ENCODE data around the gene ZSWIM3. TPM values are rescaled to one million over a fixed set of nuclear protein-coding genes. Genes with fewer than 3 reads are reported as not detected.
"Not testable (repeated sequence)": the region's sequence is repeated elsewhere in the genome, so short reads cannot be mapped to it uniquely, and the experiment has no call there.

Gene ZSWIM3
- total RNA-seq, 1 experiment from 2014 or later: 4.9 TPM

DNA sequence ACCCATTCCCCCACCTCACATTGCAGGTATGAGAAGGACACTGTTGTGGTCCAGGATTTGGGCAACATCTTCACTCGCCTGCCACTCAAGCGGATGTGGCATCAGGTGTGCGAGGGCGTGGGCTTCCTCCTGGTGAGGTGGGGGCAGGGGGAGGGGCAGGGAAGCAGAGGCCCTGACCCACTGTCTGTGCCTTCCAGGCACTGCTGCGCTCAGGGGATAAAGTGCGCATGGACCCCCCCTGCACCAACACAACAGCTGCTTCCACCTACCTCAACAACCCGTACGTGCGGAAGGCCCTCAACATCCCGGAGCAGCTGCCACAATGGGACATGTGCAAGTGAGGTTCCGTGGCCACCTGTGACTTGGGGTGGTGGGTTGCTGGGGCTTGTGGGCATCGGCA is 37.4 kb downstream of the ZSWIM3 start:
- Histone ChIP-seq H3K27me3 (replicated peaks) (no peaks in the 10 kb centered on the region), H3K9me3 (replicated peaks) (no peaks in the 10 kb centered on the region), H3K4me3 (no peak overlapping the region), H3K36me3 (peaks cover 41% of the 10 kb centered on the region), H3K27ac (no peak overlapping the region), H3K4me1 (replicated peaks) (peaks cover 23% of the 10 kb centered on the region)
- DNase-seq (ENCODE audit: low read depth in 1 of 2, low spot score in 2 of 2): no peak

GRCh38 chr20:45896641-45897161 is 39.3 kb downstream of the ZSWIM3 start:
- no peak for DNase-seq (ENCODE audit: low read depth in 1 of 2, low spot score in 2 of 2)
- H3K27me3 ChIP-seq (replicated peaks): no peaks in the 10 kb centered on the region
- H3K4me3 ChIP-seq: no peak overlapping the region
- no peaks in the 10 kb centered on the region for H3K9me3 ChIP-seq (replicated peaks)
- peaks cover 41% of the 10 kb centered on the region for H3K36me3 ChIP-seq
- H3K4me1 ChIP-seq (replicated peaks): peaks cover 8% of the 10 kb centered on the region
- H3K27ac ChIP-seq: no peak overlapping the region

DNA sequence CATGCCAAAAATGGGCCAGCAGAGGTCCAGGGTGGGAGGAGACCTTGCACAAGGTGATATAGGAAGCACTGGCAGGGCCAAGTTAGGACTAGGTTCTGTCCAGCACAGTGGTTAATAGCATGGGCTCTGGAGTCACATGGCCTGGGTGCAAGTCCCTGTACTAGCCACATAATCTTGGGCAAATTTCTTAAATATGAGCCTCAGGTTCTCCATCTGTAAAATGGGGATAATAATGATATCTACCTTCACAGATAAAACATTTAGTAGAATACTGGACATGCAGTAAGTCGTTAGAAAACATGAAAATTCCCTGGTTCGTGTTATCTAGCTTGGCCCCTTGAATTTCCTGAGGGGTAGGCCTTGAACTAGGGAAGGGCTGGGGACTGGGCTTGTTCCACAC is 39.9 kb downstream of the ZSWIM3 start:
- H3K4me3 ChIP-seq: no peak overlapping the region
- peaks cover 41% of the 10 kb centered on the region for H3K36me3 ChIP-seq
- peaks cover 2% of the 10 kb centered on the region for H3K4me1 ChIP-seq (replicated peaks)
- no peak overlapping the region for H3K27ac ChIP-seq
- DNase-seq (ENCODE audit: low read depth in 1 of 2, low spot score in 2 of 2): no peak
- no peaks in the 10 kb centered on the region for H3K27me3 ChIP-seq (replicated peaks)
- no peaks in the 10 kb centered on the region for H3K9me3 ChIP-seq (replicated peaks)

DNA sequence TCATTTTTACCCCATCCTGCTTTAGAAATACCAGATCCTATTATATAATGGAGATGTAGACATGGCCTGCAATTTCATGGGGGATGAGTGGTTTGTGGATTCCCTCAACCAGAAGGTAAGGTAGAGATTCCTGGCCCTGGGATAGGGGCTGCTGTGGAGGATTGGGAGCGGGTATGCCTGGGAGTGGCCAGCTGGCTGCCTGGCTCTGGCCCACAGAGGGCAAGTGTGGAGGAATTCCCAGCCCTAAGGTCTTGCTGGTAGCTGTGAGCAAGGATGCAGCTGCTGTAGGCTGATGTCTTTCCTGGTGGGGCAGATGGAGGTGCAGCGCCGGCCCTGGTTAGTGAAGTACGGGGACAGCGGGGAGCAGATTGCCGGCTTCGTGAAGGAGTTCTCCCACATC is 40.3 kb downstream of the ZSWIM3 start:
- Histone ChIP-seq H3K27me3 (replicated peaks) (no peaks in the 10 kb centered on the region), H3K4me3 (no peak overlapping the region), H3K4me1 (replicated peaks) (no peaks in the 10 kb centered on the region), H3K36me3 (peaks cover 38% of the 10 kb centered on the region), H3K9me3 (replicated peaks) (no peaks in the 10 kb centered on the region), H3K27ac (no peak overlapping the region)
- DNase-seq (ENCODE audit: low read depth in 1 of 2, low spot score in 2 of 2): no peak

GRCh38 chr20:45898285-45898684 is 40.9 kb downstream of the ZSWIM3 start:
- Histone ChIP-seq H3K4me1 (replicated peaks) (no peaks in the 10 kb centered on the region), H3K4me3 (no peak overlapping the region), H3K27me3 (replicated peaks) (no peaks in the 10 kb centered on the region), H3K36me3 (peaks cover 34% of the 10 kb centered on the region), H3K9me3 (replicated peaks) (no peaks in the 10 kb centered on the region), H3K27ac (no peak overlapping the region)
- DNase-seq (ENCODE audit: low read depth in 1 of 2, low spot score in 2 of 2): no peak

GRCh38 chr20:45899046-45899835 is 41.8 kb downstream of the ZSWIM3 start:
- no peak for DNase-seq (ENCODE audit: low read depth in 1 of 2, low spot score in 2 of 2)
- no peaks in the 10 kb centered on the region for H3K4me1 ChIP-seq (replicated peaks)
- H3K4me3 ChIP-seq: no peak overlapping the region
- no peak overlapping the region for H3K27ac ChIP-seq
- H3K27me3 ChIP-seq (replicated peaks): no peaks in the 10 kb centered on the region
- H3K36me3 ChIP-seq: peaks cover 26% of the 10 kb centered on the region
- H3K9me3 ChIP-seq (replicated peaks): no peaks in the 10 kb centered on the region

- not testable (repeated sequence) for H3K4me3 ChIP-seq; DNase-seq (ENCODE audit: low read depth in 1 of 2, low spot score in 2 of 2); H3K4me1 ChIP-seq (replicated peaks); H3K9me3 ChIP-seq (replicated peaks); H3K27me3 ChIP-seq (replicated peaks); H3K27ac ChIP-seq
- peaks cover 15% of the 10 kb centered on the region for H3K36me3 ChIP-seq
Observed at GRCh38 chr20:45901332-45901731, 43.9 kb downstream of the ZSWIM3 start.

DNA sequence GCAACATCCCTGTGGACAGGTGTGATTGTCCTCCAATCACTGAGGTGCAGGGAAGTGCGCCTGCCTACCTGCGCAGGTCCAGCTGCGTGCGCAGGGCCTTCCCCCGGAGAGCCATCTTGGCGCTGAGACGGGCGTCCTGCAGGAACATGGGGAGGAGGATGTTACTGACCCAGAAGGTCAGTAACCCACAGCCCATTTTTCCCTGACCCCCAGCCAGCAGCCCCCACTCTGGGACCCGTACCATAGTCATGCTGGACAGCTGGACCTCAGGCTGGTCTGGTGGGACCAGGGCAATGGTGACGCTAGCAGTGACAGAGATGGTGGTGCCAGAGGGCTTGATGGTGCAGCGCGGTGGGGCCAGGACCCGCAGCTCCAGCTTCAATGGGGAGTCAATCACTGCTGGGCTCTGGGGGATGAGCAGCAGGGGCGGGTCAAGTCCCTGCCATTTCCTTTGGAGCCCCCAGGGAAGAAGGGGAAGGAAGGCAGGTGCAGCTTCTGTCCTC is 44.8 kb downstream of the ZSWIM3 start:
- Histone ChIP-seq H3K36me3 (peaks cover 7% of the 10 kb centered on the region), H3K27ac (no peak overlapping the region), H3K9me3 (replicated peaks) (no peaks in the 10 kb centered on the region), H3K27me3 (replicated peaks) (no peaks in the 10 kb centered on the region), H3K4me3 (no peak overlapping the region), H3K4me1 (replicated peaks) (peaks cover 9% of the 10 kb centered on the region)
- no peak for DNase-seq (ENCODE audit: low read depth in 1 of 2, low spot score in 2 of 2)

DNA sequence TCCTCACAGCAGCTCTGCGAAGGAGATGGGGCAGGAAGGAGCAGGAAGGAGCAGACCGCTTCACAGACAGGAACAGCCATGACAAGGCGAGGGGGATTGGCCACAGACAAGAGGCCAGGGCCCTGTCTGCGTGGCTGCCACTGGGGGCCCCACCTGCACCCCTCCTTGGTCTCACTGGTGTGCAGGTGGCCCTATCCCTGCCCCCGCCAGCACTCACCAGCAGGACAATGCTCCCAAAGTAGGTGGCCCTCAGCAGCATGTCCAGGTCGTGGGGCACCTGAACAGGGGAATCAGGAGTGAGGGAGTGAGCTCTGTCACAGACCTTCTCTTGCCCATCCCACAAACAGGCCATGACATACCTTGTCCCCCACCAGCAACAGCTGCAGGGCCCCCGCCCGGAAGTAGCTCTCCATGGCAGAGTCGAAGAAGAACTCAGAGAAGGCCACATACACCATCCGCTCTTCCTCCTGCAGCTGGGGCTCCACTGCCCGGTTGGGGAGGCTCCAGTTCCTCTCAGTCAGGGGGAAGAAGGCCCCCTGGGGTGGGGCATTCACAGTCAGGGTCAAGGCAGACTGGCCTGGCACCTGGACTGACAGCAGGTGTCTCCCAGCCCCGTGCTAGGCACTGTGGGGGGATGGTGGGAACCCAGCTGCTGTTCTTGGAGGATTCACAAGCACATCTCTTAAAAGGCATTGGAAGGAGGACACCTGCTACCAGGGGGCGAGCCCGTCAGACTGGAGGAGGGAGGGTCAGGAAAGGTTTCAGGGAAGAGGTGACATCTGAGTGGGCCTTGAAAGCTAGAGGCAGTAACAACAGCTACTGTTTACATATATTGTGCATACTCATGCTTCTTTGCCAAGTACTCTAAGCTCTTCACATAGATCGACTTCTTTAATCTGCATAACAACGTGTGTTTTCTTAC is 47.4 kb downstream of the ZSWIM3 start:
- no peak overlapping the region for H3K27ac ChIP-seq
- H3K36me3 ChIP-seq: no peaks in the 10 kb centered on the region

GRCh38 chr20:45905505-45906079 is 48.2 kb downstream of the ZSWIM3 start:
- peaks cover 9% of the 10 kb centered on the region for H3K4me1 ChIP-seq (replicated peaks)
- no peak overlapping the region for H3K27ac ChIP-seq
- no peak overlapping the region for H3K4me3 ChIP-seq
- no peaks in the 10 kb centered on the region for H3K27me3 ChIP-seq (replicated peaks)
- H3K9me3 ChIP-seq (replicated peaks): no peaks in the 10 kb centered on the region
- H3K36me3 ChIP-seq: no peaks in the 10 kb centered on the region
- peak; percentile 33 to 64 for DNase-seq (ENCODE audit: low read depth in 1 of 2, low spot score in 2 of 2)

More for the DNA sequence above, 47.4 kb downstream of the ZSWIM3 start:
- Histone ChIP-seq H3K9me3 (replicated peaks) (no peaks in the 10 kb centered on the region), H3K4me1 (replicated peaks) (peaks cover 9% of the 10 kb centered on the region), H3K27me3 (replicated peaks) (no peaks in the 10 kb centered on the region), H3K4me3 (no peak overlapping the region)
- no peak for DNase-seq (ENCODE audit: low read depth in 1 of 2, low spot score in 2 of 2)

GRCh38 chr20:45907219-45907948 is 50.0 kb downstream of the ZSWIM3 start:
- H3K27ac ChIP-seq: no peak overlapping the region
- no peak for DNase-seq (ENCODE audit: low read depth in 1 of 2, low spot score in 2 of 2)
- no peaks in the 10 kb centered on the region for H3K36me3 ChIP-seq

GRCh38 chr20:45908084-45908483 is 50.7 kb downstream of the ZSWIM3 start:
- Histone ChIP-seq H3K9me3 (replicated peaks) (no peaks in the 10 kb centered on the region), H3K4me3 (no peak overlapping the region), H3K4me1 (replicated peaks) (peaks cover 22% of the 10 kb centered on the region), H3K36me3 (no peaks in the 10 kb centered on the region), H3K27ac (no peak overlapping the region), H3K27me3 (replicated peaks) (no peaks in the 10 kb centered on the region)
- no peak for DNase-seq (ENCODE audit: low read depth in 1 of 2, low spot score in 2 of 2)

More at GRCh38 chr20:45907219-45907948, 50.0 kb downstream of the ZSWIM3 start:
- Histone ChIP-seq H3K27me3 (replicated peaks) (no peaks in the 10 kb centered on the region), H3K9me3 (replicated peaks) (no peaks in the 10 kb centered on the region), H3K4me3 (no peak overlapping the region), H3K4me1 (replicated peaks) (peaks cover 22% of the 10 kb centered on the region)

- Histone ChIP-seq H3K27me3 (replicated peaks) (no peaks in the 10 kb centered on the region), H3K36me3 (no peaks in the 10 kb centered on the region), H3K4me1 (replicated peaks) (peaks cover 22% of the 10 kb centered on the region), H3K9me3 (replicated peaks) (no peaks in the 10 kb centered on the region), H3K4me3 (no peak overlapping the region), H3K27ac (no peak overlapping the region)
- no peak for DNase-seq (ENCODE audit: low read depth in 1 of 2, low spot score in 2 of 2)
Observed at GRCh38 chr20:45909336-45909808, 52.0 kb downstream of the ZSWIM3 start.

All from SJSA1 (cell line).